ENCODE measurements around the gene PLA2G5. TPM values are rescaled to one million over a fixed set of nuclear protein-coding genes. Genes with fewer than 3 reads are reported as not detected.

The PLA2G5 gene
- total and polyA plus RNA-seq, 2 of the 8 experiments (the other 6 are each of a cell fraction or from before 2014, with no cell fraction given), result 0.05 TPM; not detected in 1

- Histone ChIP-seq H3K36me3 (ENCODE audit: control insufficient read depth in 2 of 4, insufficient read depth in 4 of 4, low read length in 3 of 4) (no peaks in the 10 kb centered on the region), H2BK5ac (ENCODE audit: low read depth, low read length) (no peak overlapping the region), H3K4me3 (ENCODE audit: extremely low read depth in 1 of 4, insufficient read depth in 2 of 4, low read depth in 3 of 4, low read length in 4 of 4) (no peak overlapping the region), H2BK12ac (ENCODE audit: low read depth, low read length) (no peak overlapping the region), H3K27ac (ENCODE audit: low read depth, low read length) (no peak overlapping the region), H2AK5ac (ENCODE audit: low read depth, low read length) (no peak overlapping the region), H3K56ac (replicated peaks; ENCODE audit: insufficient read length, low read depth, low read length) (no peak overlapping the region), H3K18ac (ENCODE audit: extremely low read depth, low read length) (no peak overlapping the region), H3K9me3 (ENCODE audit: insufficient read depth in 2 of 2, low read depth in 1 of 2, low read length in 1 of 2) (peaks cover 0 to 3% of the 10 kb centered on the region in 2 experiments; a peak in 1 of 4 replicates), H3K4me1 (replicated peaks in 1 of 4; ENCODE audit: control insufficient read depth in 3 of 4, insufficient read depth in 4 of 4, low read length in 3 of 4) (no peaks in the 10 kb centered on the region; a peak in 1 of 7 replicates), H4K8ac (ENCODE audit: extremely low read depth, insufficient read depth, low read length) (no peak overlapping the region), H3K23me2 (ENCODE audit: low read depth, low read length) (no peaks in the 10 kb centered on the region), H4K91ac (replicated peaks; ENCODE audit: insufficient read length, low read length) (no peak overlapping the region), H3K9ac (replicated peaks in 1 of 4; ENCODE audit: extremely low read depth in 1 of 4, low read depth in 3 of 4, low read length in 3 of 4) (no peak overlapping the region), H3K23ac (ENCODE audit: insufficient read length) (no peak overlapping the region), H2BK20ac (ENCODE audit: low read length) (no peak overlapping the region), H2AFZ (ENCODE audit: low read length) (no peak overlapping the region), H4K20me1 (replicated peaks in 1 of 2; ENCODE audit: control insufficient read depth in 1 of 2, insufficient read depth in 2 of 2, low read length in 2 of 2) (no peaks in the 10 kb centered on the region), H2BK120ac (replicated peaks; ENCODE audit: low read depth, low read length) (no peak overlapping the region), H2BK15ac (ENCODE audit: low read length) (no peak overlapping the region), H4K5ac (ENCODE audit: insufficient read length, low read depth, low read length) (no peak overlapping the region), H3K79me1 (ENCODE audit: low read depth, low read length) (no peaks in the 10 kb centered on the region), H3K14ac (ENCODE audit: insufficient read length) (no peak overlapping the region), H3K79me2 (ENCODE audit: control insufficient read depth in 1 of 2, insufficient read depth in 2 of 2, low read length in 2 of 2) (no peaks in the 10 kb centered on the region), H3K4me2 (ENCODE audit: insufficient read depth in 1 of 2, low read depth in 2 of 2, low read length in 2 of 2) (no peak overlapping the region), H3K4ac (replicated peaks; ENCODE audit: insufficient read length, low read depth, low read length) (no peak overlapping the region), H3K27me3 (replicated peaks in 1 of 4; ENCODE audit: control insufficient read depth in 3 of 4, extremely low read depth in 1 of 4, insufficient read depth in 3 of 4, low read length in 3 of 4) (no peaks in the 10 kb centered on the region)
- FAIRE-seq, result no peak
- no peak for TF ChIP-seq SP2 (IDR thresholded peaks at IDR 0.05; ENCODE audit: low read length)
- no peak for TF ChIP-seq FOSL1 (IDR thresholded peaks at IDR 0.05; ENCODE audit: insufficient read depth, low read depth, low read length)
- no peak for TF ChIP-seq TEAD4 (IDR thresholded peaks at IDR 0.05; ENCODE audit: low read depth, low read length)
- no peak for TF ChIP-seq SIX5 (IDR thresholded peaks at IDR 0.05; ENCODE audit: low read depth, low read length)
- no peak for TF ChIP-seq RFX5 (IDR thresholded peaks at IDR 0.05; ENCODE audit: borderline replicate concordance, low read depth, low read length)
- no peak for TF ChIP-seq TAF7 (optimal IDR thresholded peaks at IDR 0.05; ENCODE audit: borderline replicate concordance, low read depth, low read length)
- no peak for TF ChIP-seq GTF2F1 (IDR thresholded peaks at IDR 0.05; ENCODE audit: borderline replicate concordance, low read depth, low read length)
- no peak for DNase-seq (ENCODE audit: low read depth in 1 of 2, low spot score in 2 of 2)
- ChIA-PET CTCF (ENCODE audit: partially characterized antibody) (interaction anchor here (1.6 kb wide), 1 partner anchor 10 kb away, joined by 4 read pairs; no protein-coding TSS in a partner anchor), POLR2A (ENCODE audit: partially characterized antibody) (no interaction called here)
- 94% methylated on average over 1 of the region's 1 CpG; no CpG with 5 or more reads in 1 of the 2 experiments for WGBS, 2 experiments (ENCODE audit: extremely low coverage in 1 of 2, insufficient coverage in 1 of 2, insufficient read length in 1 of 2, insufficient replicate concordance in 2 of 2, low coverage in 1 of 2, low lambda C conversion rate in 2 of 2, missing lambda C conversion rate in 1 of 2)
Measured at GRCh38 chr1:20105856-20106255, 35.9 kb downstream of the PLA2G5 start.
